Measurements from ENCODE around the gene NRCAM. TPM values are rescaled to one million over a fixed set of nuclear protein-coding genes. Genes with fewer than 3 reads are reported as not detected.

Gene NRCAM
- total RNA-seq, 1 experiment from 2014 or later, result 1.1 TPM

DNA sequence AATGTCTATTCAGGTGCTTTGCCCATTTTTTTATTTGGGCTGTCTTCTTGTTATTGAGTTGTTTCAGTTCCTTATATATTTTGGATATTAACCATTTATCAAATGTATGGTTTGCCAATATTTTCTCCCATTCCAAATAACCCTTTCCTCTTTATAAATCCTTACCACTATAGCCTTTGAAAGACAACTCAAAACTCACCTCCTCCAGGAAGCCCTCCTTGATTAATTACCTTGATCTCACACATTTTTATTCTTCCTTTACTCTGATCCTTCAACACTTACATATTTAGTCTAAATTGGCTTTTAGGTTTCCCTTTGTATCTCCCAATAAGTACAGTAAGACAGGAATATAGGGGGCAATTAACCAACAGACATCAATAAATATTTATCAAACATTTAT lies 42.9 kb downstream of the NRCAM start:
- no TSS peak for BruUV-seq (replicated peaks)
- Mint-ChIP-seq H3K4me1 (ENCODE audit: insufficient read depth, unreplicated experiment) (peaks cover 16% of the 10 kb centered on the region), H3K9me3 (ENCODE audit: unreplicated experiment) (no peaks in the 10 kb centered on the region), H3K36me3 (ENCODE audit: insufficient read depth, unreplicated experiment) (no peaks in the 10 kb centered on the region), H3K27me3 (ENCODE audit: insufficient read depth, unreplicated experiment) (no peaks in the 10 kb centered on the region), H3K4me3 (ENCODE audit: unreplicated experiment) (no peak overlapping the region), H3K27ac (ENCODE audit: low read depth, unreplicated experiment) (no peak overlapping the region)
- TF ChIP-seq CTCF (IDR thresholded peaks at IDR 0.05; ENCODE audit: unreplicated experiment), result no peak
- ChIA-PET POLR2A (no interaction called here), CTCF (no interaction called here)
- DNase-seq (ENCODE audit: unreplicated experiment), result no peak
- intact Hi-C loops (cut with micrococcal nuclease), result no loop called here

DNA sequence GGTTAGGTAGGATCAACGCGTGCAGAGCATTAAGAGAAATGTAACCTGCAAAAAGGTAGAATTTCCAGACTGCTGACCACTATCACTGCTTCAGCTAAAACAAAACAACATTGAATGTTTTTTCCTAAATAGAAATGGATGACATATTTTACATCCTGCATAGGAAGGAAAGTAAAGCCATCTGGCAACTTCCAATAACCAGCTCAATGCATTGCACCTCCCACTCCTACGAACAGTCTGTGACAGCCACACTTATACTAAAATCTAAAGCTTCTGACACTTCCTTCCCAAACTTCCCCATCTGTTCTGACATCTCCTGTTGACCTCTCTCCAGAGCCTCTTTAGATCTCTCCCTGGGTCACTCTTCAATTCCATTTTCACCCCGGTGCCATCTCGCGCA lies 47.1 kb downstream of the NRCAM start:
- Mint-ChIP-seq H3K4me1 (ENCODE audit: insufficient read depth, unreplicated experiment) (peaks cover 13% of the 10 kb centered on the region), H3K36me3 (ENCODE audit: insufficient read depth, unreplicated experiment) (no peaks in the 10 kb centered on the region), H3K9me3 (ENCODE audit: unreplicated experiment) (no peaks in the 10 kb centered on the region), H3K27me3 (ENCODE audit: insufficient read depth, unreplicated experiment) (no peaks in the 10 kb centered on the region), H3K4me3 (ENCODE audit: unreplicated experiment) (no peak overlapping the region), H3K27ac (ENCODE audit: low read depth, unreplicated experiment) (no peak overlapping the region)
- ChIA-PET POLR2A (no interaction called here), CTCF (interaction anchor here (0.7 to 1.8 kb wide), 3 partner anchors 10 to 88 kb away, joined by 3 to 5 read pairs (median 3); no protein-coding TSS in a partner anchor)
- intact Hi-C loops (cut with micrococcal nuclease), result no loop called here
- no peak for DNase-seq (ENCODE audit: unreplicated experiment)
- no TSS peak for BruUV-seq (replicated peaks)
- no peak for TF ChIP-seq CTCF (IDR thresholded peaks at IDR 0.05; ENCODE audit: unreplicated experiment)

DNA sequence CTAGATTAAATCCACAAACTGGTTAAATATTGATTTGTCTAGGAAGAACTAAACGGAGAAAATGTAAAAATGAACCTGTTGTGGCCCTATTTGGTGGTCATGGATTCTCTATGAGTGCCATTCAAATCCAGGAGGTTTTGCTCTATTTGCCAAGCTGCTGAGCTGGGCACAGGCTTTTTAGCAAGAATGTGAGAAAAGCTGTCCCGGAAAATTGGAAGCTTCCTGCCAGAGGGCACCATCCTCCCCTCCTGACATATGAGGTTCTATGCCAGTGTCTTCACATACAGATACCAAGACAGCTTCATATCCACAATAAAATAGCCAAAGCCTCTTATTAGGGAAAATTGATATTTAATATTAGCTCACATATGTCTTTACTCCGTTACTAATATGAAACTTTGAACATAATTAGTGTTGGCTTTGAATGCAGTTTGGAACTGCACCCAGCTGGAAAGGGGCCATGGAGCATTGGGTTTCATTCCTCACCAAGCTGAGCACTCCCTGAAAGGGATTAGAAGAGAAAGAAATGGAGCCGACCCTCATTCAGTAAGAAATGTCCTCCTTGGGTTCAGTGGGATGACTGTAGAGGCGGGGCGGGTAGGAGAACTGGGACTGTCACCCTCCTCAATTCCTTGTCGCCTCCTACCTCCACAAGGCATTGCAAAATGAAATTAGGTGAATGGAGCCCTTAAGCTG lies 47.8 kb downstream of the NRCAM start:
- no peaks in the 10 kb centered on the region for H3K36me3 Mint-ChIP-seq (ENCODE audit: insufficient read depth, unreplicated experiment)
- no peaks in the 10 kb centered on the region for H3K27me3 Mint-ChIP-seq (ENCODE audit: insufficient read depth, unreplicated experiment)
- no peak for TF ChIP-seq CTCF (IDR thresholded peaks at IDR 0.05; ENCODE audit: unreplicated experiment)
- CTCF ChIA-PET, result interaction anchor here (0.7 to 1.8 kb wide), 3 partner anchors 11 to 89 kb away, joined by 3 to 5 read pairs (median 3); no protein-coding TSS in a partner anchor
- no peak overlapping the region for H3K4me3 Mint-ChIP-seq (ENCODE audit: unreplicated experiment)
- intact Hi-C loops (cut with micrococcal nuclease), result no loop called here
- BruUV-seq (replicated peaks), result no TSS peak
- H3K9me3 Mint-ChIP-seq (ENCODE audit: unreplicated experiment), result no peaks in the 10 kb centered on the region
- H3K27ac Mint-ChIP-seq (ENCODE audit: low read depth, unreplicated experiment), result no peak overlapping the region
- H3K4me1 Mint-ChIP-seq (ENCODE audit: insufficient read depth, unreplicated experiment), result peaks cover 8% of the 10 kb centered on the region
- no peak for DNase-seq (ENCODE audit: unreplicated experiment)
- POLR2A ChIA-PET, result no interaction called here

DNA sequence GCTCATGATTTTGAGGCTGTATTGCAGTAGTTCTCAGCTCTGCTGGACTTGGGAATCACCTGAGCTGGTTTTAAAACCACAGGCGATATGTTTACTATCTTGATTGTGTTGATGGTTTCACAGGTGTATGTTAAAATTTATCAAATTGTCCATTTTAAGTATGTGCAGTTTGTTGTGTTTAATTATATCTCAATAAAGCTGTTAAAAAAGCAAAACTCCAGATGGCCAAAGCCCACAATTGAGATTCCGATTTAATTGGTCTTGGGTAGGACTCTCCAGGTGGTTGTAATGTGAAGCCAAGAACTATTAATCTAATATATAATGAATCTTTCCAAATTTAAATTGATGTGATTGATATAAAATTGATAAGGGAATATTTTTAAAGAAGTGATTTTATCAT lies 48.6 kb downstream of the NRCAM start:
- ChIA-PET POLR2A (no interaction called here), CTCF (interaction anchor here (0.5 to 0.7 kb wide), 2 partner anchors 41 to 134 kb away, joined by 3 read pairs; no protein-coding TSS in a partner anchor)
- H3K27me3 Mint-ChIP-seq (ENCODE audit: insufficient read depth, unreplicated experiment), result no peaks in the 10 kb centered on the region
- no peak for TF ChIP-seq CTCF (IDR thresholded peaks at IDR 0.05; ENCODE audit: unreplicated experiment)
- BruUV-seq (replicated peaks), result no TSS peak
- no peak for DNase-seq (ENCODE audit: unreplicated experiment)
- H3K36me3 Mint-ChIP-seq (ENCODE audit: insufficient read depth, unreplicated experiment), result no peaks in the 10 kb centered on the region
- no peaks in the 10 kb centered on the region for H3K9me3 Mint-ChIP-seq (ENCODE audit: unreplicated experiment)
- intact Hi-C loops (cut with micrococcal nuclease), result no loop called here
- no peak overlapping the region for H3K27ac Mint-ChIP-seq (ENCODE audit: low read depth, unreplicated experiment)
- no peak overlapping the region for H3K4me3 Mint-ChIP-seq (ENCODE audit: unreplicated experiment)
- peaks cover 11% of the 10 kb centered on the region for H3K4me1 Mint-ChIP-seq (ENCODE audit: insufficient read depth, unreplicated experiment)

Measured in MCF 10A (cell line).